HCT116 (cell line): ENCODE measurements around the gene MPP4. TPM values are rescaled to one million over a fixed set of nuclear protein-coding genes. Genes with fewer than 3 reads are reported as not detected.

Source experiments
- ATAC-seq: fragments of 200-7000 bp; cut with Tn5 transposase; 2 replicates; pipeline ENCODE4 v1.9.1; 2020; ENCODE audit warnings: mild to moderate bottlenecking, moderate library complexity
- BruUV-seq: library from RNA; stranded (reverse); fragments of 400-500 nt; replicated peaks from 2 replicates; lab custom pipeline; 2021; lab: Mats Ljungman, UMichigan
- CTCF ChIA-PET: fragments of 300-600 bp; sonication (Branson Sonifier 250); formaldehyde crosslinking; loops from one replicate; lab custom pipeline; 2021; ENCODE audit warnings: antibody characterized with exemption; lab: Charles Lee
- POLR2A ChIA-PET: fragments of 300-600, 350-600 bp; sonication (Branson Sonifier 250); formaldehyde crosslinking; loops from one replicate; lab custom pipeline; 2021; ENCODE audit warnings: antibody characterized with exemption; lab: Charles Lee
- RAD21 ChIA-PET, 2 experiments: fragments of 300-600 bp; sonication (Branson Sonifier 250); formaldehyde crosslinking; loops; one replicate each; lab custom pipeline; 2023; ENCODE audit warnings: low total read pairs in 2 of 2; ENCODE audit not compliant: uncharacterized antibody in 2 of 2, unreplicated experiment in 2 of 2, low non-redundant PET in 1 of 2; lab: Charles Lee
- DNase-seq: peaks from one replicate; pipeline ENCODE4 v3.0.0-alpha.2; 2010; ENCODE audit warnings: low read depth, low spot score
- H2AFZ ChIP-seq: fragments of 200-600 bp; shearing (Covaris generic), sonication (generic); 2 replicates; pipeline ENCODE4 v1.6.1; 2017; ENCODE audit warnings: low read depth, mixed run types, mixed read lengths, antibody characterized with exemption, low read length; ENCODE audit not compliant: poor library complexity, severe bottlenecking
- H3K27ac ChIP-seq: 2 replicates; pipeline ENCODE4 v1.5.1; 2012; ENCODE audit warnings: low read depth, low read length
- H3K27me3 ChIP-seq: fragments of 200-600 bp; sonication (generic); 2 replicates; pipeline ENCODE4 v1.6.1; 2016; ENCODE audit warnings: mixed run types, low read length, mixed read lengths; ENCODE audit not compliant: insufficient read depth
- H3K36me3 ChIP-seq, 2 experiments: fragments of 200-500 bp in 1 of 2; fragments of 200-600 bp in 1 of 2; sonication (Bioruptor generic) in 1 of 2; sonication (generic) in 1 of 2; 2 replicates each; pipeline versions ENCODE4 v1.5.1 to v1.6.1; 2014 to 2016; ENCODE audit warnings: low read length in 2 of 2, inconsistent platforms in 1 of 2, mixed read lengths in 1 of 2, mixed run types in 1 of 2; ENCODE audit not compliant: insufficient read depth in 2 of 2, control insufficient read depth in 1 of 2
- H3K4me1 ChIP-seq, 2 experiments: fragments of 200-600 bp in 1 of 2; sonication (generic) in 1 of 2; 2 replicates each; pipeline versions ENCODE4 v1.5.1 to v1.6.1; 2012 to 2017; ENCODE audit warnings: low read length in 2 of 2, inconsistent platforms in 1 of 2, mild to moderate bottlenecking in 1 of 2, mixed read lengths in 1 of 2, mixed run types in 1 of 2, moderate library complexity in 1 of 2; ENCODE audit not compliant: insufficient read depth in 2 of 2, control insufficient read depth in 1 of 2
- H3K4me2 ChIP-seq: fragments of 200-600 bp; sonication (generic); 2 replicates; pipeline ENCODE4 v1.6.1; 2017; ENCODE audit warnings: mixed run types, low read length, mixed read lengths
- H3K4me3 ChIP-seq, 2 experiments: fragments of 200-600 bp in 1 of 2; sonication (generic) in 1 of 2; replicated peaks in 1 of 2; 2 replicates each; pipeline ENCODE4 v1.5.1; 2011 to 2016; ENCODE audit warnings: low read length in 2 of 2, control low read depth in 1 of 2, low read depth in 1 of 2, mild to moderate bottlenecking in 1 of 2, mixed read lengths in 1 of 2, mixed run types in 1 of 2
- H3K79me2 ChIP-seq: fragments of 200-600 bp; sonication (generic); 2 replicates; pipeline ENCODE4 v1.6.1; 2017; ENCODE audit warnings: mild to moderate bottlenecking, mixed run types, low read length, moderate library complexity, mixed read lengths; ENCODE audit not compliant: insufficient read depth
- H3K9ac ChIP-seq: fragments of 200-600 bp; sonication (generic); 2 replicates; pipeline ENCODE4 v1.6.1; 2016; ENCODE audit warnings: low read length, mixed read lengths
- H3K9me2 ChIP-seq: fragments of 200-600 bp; sonication (generic), shearing (Covaris generic); 2 replicates; pipeline ENCODE4 v1.6.1; 2017; ENCODE audit warnings: mixed run types, mild to moderate bottlenecking, moderate library complexity; ENCODE audit not compliant: insufficient read depth
- H3K9me3 ChIP-seq, 2 experiments: fragments of 200-500 bp in 1 of 2; fragments of 200-600 bp in 1 of 2; sonication (Bioruptor generic) in 1 of 2; sonication (generic) in 1 of 2; 2 replicates each; pipeline ENCODE4 v1.6.1; 2014 to 2017; ENCODE audit warnings: low read length in 2 of 2, mixed read lengths in 2 of 2, inconsistent platforms in 1 of 2, low read depth in 1 of 2, mild to moderate bottlenecking in 1 of 2, mixed run types in 1 of 2, moderate library complexity in 1 of 2; ENCODE audit not compliant: control insufficient read depth in 1 of 2, insufficient read depth in 1 of 2
- H4K20me1 ChIP-seq: fragments of 200-600 bp; sonication (generic), shearing (Covaris generic); 2 replicates; pipeline ENCODE4 v1.6.1; 2017; ENCODE audit warnings: mixed run types, mild to moderate bottlenecking, moderate library complexity; ENCODE audit not compliant: insufficient read depth
- ATF3 ChIP-seq: IDR thresholded peaks from 2 replicates; pipeline ENCODE4 v1.6.1; 2012
- CBX3 ChIP-seq: IDR thresholded peaks from 2 replicates; pipeline ENCODE4 v1.6.1; 2012; ENCODE audit warnings: low read depth
- CTCF ChIP-seq, 3 experiments: fragments of 200-600 bp in 1 of 3; sonication (generic) in 1 of 3; IDR thresholded peaks in 2 of 3; conservative IDR thresholded peaks in 1 of 3; 2 replicates each; pipeline ENCODE4 v1.5.1; 2012 to 2017; ENCODE audit warnings: low read depth in 2 of 3, low read length in 2 of 3, antibody characterized with exemption in 1 of 3, borderline replicate concordance in 1 of 3, control low read depth in 1 of 3, mild to moderate bottlenecking in 1 of 3, mixed read lengths in 1 of 3, mixed run types in 1 of 3, moderate library complexity in 1 of 3; ENCODE audit not compliant: insufficient read depth in 1 of 3
- EZH2 ChIP-seq: fragments of 200-600 bp; sonication (generic); IDR thresholded peaks from 2 replicates; pipeline ENCODE4 v1.6.1; 2017; ENCODE audit warnings: antibody characterized with exemption, mixed run types
- EZH2phosphoT487 ChIP-seq: fragments of 200-600 bp; IDR thresholded peaks from 2 replicates; pipeline ENCODE4 v1.6.1; 2018; ENCODE audit warnings: antibody characterized with exemption, borderline replicate concordance
- JUND ChIP-seq: IDR thresholded peaks from 2 replicates; pipeline ENCODE4 v1.6.1; 2012
- SP1 ChIP-seq: IDR thresholded peaks from 2 replicates; pipeline ENCODE4 v1.6.1; 2012; ENCODE audit warnings: low read depth
- YY1 ChIP-seq: IDR thresholded peaks from 2 replicates; pipeline ENCODE4 v1.6.1; 2011; ENCODE audit warnings: low read length, low read depth, moderate library complexity, mild to moderate bottlenecking; ENCODE audit not compliant: insufficient replicate concordance; ENCODE audit errors: extremely low read depth
- intact Hi-C: fragments of 100-400 bp; cut with micrococcal nuclease; formaldehyde crosslinking; loops from 2 replicates; pipeline ENCODE4 v1.10.0; 2022
- total RNA-seq: library from RNA; stranded (reverse); gene quantifications from one replicate; pipeline ENCODE4 v1.2.1, GENCODE V29; 2021; ENCODE audit not compliant: unreplicated experiment

Gene MPP4
- total RNA-seq, 1 experiment from 2014 or later: 0.32 TPM

- no peak for TF ChIP-seq SP1
- no peak for TF ChIP-seq CBX3
- TF ChIP-seq CTCF (IDR thresholded peaks at IDR 0.05 in 2 of 3, conservative IDR thresholded peaks at IDR 0.05 in 1 of 3; ENCODE audit: borderline replicate concordance in 1 of 3, insufficient read depth in 1 of 3, low read depth in 2 of 3, low read length in 2 of 3): no peak
- TF ChIP-seq EZH2: no peak
- no peak for TF ChIP-seq EZH2phosphoT487
- no peak for TF ChIP-seq ATF3
These were observed 45.2 kb downstream of the MPP4 start (continued) for GRCh38 chr2:201653221-201653620.

- no peaks in the 10 kb centered on the region for H3K9me2 ChIP-seq
- peaks cover 0 to 5% of the 10 kb centered on the region in 2 experiments; a peak in 2 of 4 replicates for H3K4me1 ChIP-seq
- DNase-seq (no peak), ATAC-seq (no peak)
- no peaks in the 10 kb centered on the region for H3K27me3 ChIP-seq
- no peaks in the 10 kb centered on the region for H3K79me2 ChIP-seq
- H3K36me3 ChIP-seq: no peaks in the 10 kb centered on the region
- no TSS peak for BruUV-seq
- H3K4me2 ChIP-seq: no peak overlapping the region
- RAD21 ChIA-PET: no interaction called here
- H3K4me3 ChIP-seq: no peak overlapping the region
- H3K27ac ChIP-seq: no peak overlapping the region
- no peaks in the 10 kb centered on the region for H3K9me3 ChIP-seq
- no peak overlapping the region for H2AFZ ChIP-seq
- no peaks in the 10 kb centered on the region for H4K20me1 ChIP-seq
- POLR2A ChIA-PET: no interaction called here
- intact Hi-C loops: loop anchor here (10.0 kb wide), 1 partner anchor 195 kb away; the partner anchor contains the start of genes STRADB and TRAK2
- CTCF ChIA-PET: no interaction called here
- no peak overlapping the region for H3K9ac ChIP-seq
- no peak for TF ChIP-seq JUND
- no peak for TF ChIP-seq YY1
These were observed 49.0 kb downstream of the MPP4 start for GRCh38 chr2:201649442-201649841.
